ENCODE measurements around the gene GAK.

DNA sequence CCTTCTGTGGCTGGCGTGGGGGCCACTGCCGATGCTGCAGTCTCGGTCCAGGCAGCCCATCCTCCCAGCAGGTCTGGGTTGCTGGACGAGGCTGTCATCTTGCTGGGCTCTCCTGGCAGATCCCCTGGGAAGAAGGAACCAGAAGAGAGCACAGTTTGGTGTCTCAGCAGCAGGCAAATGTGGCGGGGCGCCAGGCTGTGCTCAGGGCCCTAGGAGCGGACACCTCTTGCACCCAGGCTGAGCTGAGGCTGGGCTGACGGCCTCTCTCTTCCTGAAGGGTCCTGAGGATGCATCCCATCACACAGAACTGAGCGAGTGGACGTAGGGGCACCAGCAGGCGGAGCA lies 67.0 kb downstream of the GAK start:
- TF ChIP-seq, protein P1, sequence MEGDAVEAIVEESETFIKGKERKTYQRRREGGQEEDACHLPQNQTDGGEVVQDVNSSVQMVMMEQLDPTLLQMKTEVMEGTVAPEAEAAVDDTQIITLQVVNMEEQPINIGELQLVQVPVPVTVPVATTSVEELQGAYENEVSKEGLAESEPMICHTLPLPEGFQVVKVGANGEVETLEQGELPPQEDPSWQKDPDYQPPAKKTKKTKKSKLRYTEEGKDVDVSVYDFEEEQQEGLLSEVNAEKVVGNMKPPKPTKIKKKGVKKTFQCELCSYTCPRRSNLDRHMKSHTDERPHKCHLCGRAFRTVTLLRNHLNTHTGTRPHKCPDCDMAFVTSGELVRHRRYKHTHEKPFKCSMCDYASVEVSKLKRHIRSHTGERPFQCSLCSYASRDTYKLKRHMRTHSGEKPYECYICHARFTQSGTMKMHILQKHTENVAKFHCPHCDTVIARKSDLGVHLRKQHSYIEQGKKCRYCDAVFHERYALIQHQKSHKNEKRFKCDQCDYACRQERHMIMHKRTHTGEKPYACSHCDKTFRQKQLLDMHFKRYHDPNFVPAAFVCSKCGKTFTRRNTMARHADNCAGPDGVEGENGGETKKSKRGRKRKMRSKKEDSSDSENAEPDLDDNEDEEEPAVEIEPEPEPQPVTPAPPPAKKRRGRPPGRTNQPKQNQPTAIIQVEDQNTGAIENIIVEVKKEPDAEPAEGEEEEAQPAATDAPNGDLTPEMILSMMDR (IDR thresholded peaks at IDR 0.05), result no peak
- no peak for TF ChIP-seq POLR2AphosphoS5 (IDR thresholded peaks at IDR 0.05)

Data from transverse colon (tissue), 4 donors.